ENCODE results near the gene LRRC18.

Gene LRRC18

GRCh38 chr10:48923748-48924147, 15.9 kb downstream of the LRRC18 start:
- DNase-seq (ENCODE audit: low read depth), result no peak
- H3K4me3 ChIP-seq (ENCODE audit: low read depth, low read length), result no peak overlapping the region
- no peak for TF ChIP-seq CTCF (conservative IDR thresholded peaks at IDR 0.05; ENCODE audit: low read depth, low read length)

- DNase-seq (ENCODE audit: low read depth), result no peak
Observed at GRCh38 chr10:48913674-48914073, 26.0 kb downstream of the LRRC18 start.

DNA sequence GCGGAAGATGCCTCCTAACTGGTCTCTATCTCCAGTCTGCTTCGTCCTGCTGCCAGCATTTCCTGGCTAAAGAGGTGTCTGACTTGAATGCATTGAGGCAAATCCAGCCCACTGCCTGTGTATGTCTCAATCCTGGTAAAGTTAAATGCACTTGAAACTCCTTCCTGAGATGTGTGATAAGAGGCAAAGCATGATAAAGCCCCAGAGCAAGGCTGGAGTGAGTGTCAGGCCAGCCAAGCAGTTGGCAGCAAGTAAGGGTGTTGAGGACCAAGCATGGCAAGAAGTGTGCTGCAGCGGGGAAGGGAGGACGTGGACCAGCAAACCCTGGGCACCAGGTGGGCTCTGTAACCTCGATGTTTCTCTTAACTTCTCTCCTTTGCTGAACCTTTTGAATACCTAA, 29.1 kb downstream of the LRRC18 start:
- no peak for TF ChIP-seq CTCF (conservative IDR thresholded peaks at IDR 0.05; ENCODE audit: low read depth, low read length)
- DNase-seq (ENCODE audit: low read depth), result no peak
- H3K4me3 ChIP-seq (ENCODE audit: low read depth, low read length), result no peak overlapping the region

More at GRCh38 chr10:48913674-48914073, 26.0 kb downstream of the LRRC18 start:
- TF ChIP-seq CTCF (conservative IDR thresholded peaks at IDR 0.05; ENCODE audit: low read depth, low read length), result no peak
- no peak overlapping the region for H3K4me3 ChIP-seq (ENCODE audit: low read depth, low read length)

DNA sequence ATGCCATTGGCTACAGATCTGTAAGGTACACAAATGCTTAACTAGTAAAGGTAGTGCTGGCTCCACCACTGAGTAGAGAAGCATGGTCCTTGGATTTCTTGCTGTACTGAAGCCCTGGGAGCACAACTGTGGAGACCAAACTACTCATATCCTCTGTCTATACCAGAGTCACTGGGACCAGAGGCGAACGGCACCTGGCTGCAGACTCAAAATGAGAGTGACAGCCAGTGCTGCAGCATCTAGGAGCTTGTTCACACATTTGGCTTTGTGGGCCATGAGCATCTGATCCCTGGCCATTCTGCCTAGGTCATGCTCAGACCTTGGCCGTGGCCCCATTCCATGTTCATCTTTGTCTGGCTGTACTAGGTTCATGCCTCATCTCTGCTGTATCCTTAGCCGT, 31.9 kb downstream of the LRRC18 start:
- DNase-seq (ENCODE audit: low read depth), result no peak

DNA sequence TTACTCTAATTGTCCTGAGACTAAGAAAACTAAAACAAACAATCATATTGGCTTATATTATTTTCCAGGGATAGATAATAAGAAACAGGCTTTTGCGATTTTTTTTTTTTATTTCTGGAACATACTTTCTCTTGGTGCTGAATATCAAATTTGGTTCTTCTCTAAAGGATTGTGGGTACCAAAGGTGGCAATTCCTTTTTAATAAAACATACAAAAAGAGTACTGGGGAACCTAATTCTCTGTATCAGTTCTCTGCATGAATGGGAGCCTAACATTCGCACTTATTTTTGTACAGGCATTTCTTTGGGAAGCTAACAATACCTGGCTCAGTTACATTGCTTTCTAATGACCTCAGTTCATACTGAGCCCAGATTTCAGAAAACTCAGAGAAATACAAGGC, 32.8 kb downstream of the LRRC18 start:
- no peak overlapping the region for H3K4me3 ChIP-seq (ENCODE audit: low read depth, low read length)
- no peak for DNase-seq (ENCODE audit: low read depth)
- TF ChIP-seq CTCF (conservative IDR thresholded peaks at IDR 0.05; ENCODE audit: low read depth, low read length), result no peak

More for the DNA sequence above, 31.9 kb downstream of the LRRC18 start:
- H3K4me3 ChIP-seq (ENCODE audit: low read depth, low read length), result no peak overlapping the region
- TF ChIP-seq CTCF (conservative IDR thresholded peaks at IDR 0.05; ENCODE audit: low read depth, low read length), result no peak

DNA sequence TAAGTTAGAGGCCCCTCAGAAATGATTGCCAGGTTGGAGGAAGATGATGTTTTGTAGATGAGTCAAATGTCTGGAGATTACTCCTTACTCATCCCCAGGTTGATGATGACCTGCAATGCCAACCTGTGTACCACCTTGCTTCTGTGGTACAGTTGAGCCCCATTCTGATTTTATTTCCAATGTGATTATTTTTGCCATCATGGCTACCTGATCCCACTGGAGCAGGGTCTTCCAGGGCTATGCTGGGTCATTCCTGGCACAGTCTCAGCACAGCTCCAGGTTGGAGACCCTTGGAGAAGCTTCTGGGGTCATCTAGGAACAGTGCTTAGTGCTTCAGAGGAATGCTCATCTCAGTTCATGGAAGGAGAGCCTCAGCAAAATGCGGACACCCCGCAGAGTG, 34.3 kb downstream of the LRRC18 start:
- no peak for TF ChIP-seq CTCF (conservative IDR thresholded peaks at IDR 0.05; ENCODE audit: low read depth, low read length)
- H3K4me3 ChIP-seq (ENCODE audit: low read depth, low read length), result no peak overlapping the region

DNA sequence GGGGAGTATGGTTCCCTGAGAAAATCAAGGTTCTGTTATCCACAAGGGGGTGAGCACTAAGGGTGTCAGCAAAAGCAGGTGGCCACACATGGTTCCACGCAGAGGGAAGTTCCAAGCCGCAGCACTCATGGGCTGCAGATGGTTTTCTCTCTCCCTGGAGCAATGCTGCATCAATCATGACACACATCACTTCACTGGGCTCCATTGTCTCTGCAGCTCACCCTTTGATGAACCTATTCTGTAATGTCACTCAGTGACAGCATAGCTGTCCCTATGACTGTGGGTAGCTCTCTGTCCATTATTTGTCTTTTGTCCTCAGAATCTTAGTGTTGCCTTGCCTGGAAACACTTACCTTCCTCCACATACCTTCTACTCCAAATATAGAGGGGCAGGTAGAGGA, 34.8 kb downstream of the LRRC18 start:
- no peak for TF ChIP-seq CTCF (conservative IDR thresholded peaks at IDR 0.05; ENCODE audit: low read depth, low read length)
- DNase-seq (ENCODE audit: low read depth), result no peak
- no peak overlapping the region for H3K4me3 ChIP-seq (ENCODE audit: low read depth, low read length)

More for the DNA sequence above, 34.3 kb downstream of the LRRC18 start:
- no peak for DNase-seq (ENCODE audit: low read depth)

Measured in choroid plexus epithelial cell (primary cell).